Heart right ventricle (tissue), 16 donors: ENCODE results near the gene EDEM1. TPM values are rescaled to one million over a fixed set of nuclear protein-coding genes. Genes with fewer than 3 reads are reported as not detected.

Source experiments
- ATAC-seq, 8 donors: fragments of 200-7000 bp; cut with Tn5 transposase; one replicate each; pipeline ENCODE4 v1.9.1; 2020; ENCODE audit warnings: mild to moderate bottlenecking in 8 of 8, moderate library complexity in 8 of 8, moderate number of reproducible peaks in 1 of 8
- DNase-seq, 2 donors: peaks; one replicate each; pipeline ENCODE4 v3.0.0-alpha.2; 2020
- H3K27ac ChIP-seq, 10 donors: fragments of 200-600 bp; sonication (generic) in 2 of 10; one replicate each; pipeline versions ENCODE4 v1.5.0 to v1.8.0; 2020 to 2022; ENCODE audit warnings: mild to moderate bottlenecking in 3 of 10
- H3K27me3 ChIP-seq, 7 donors: fragments of 200-600 bp; one replicate each; pipeline ENCODE4 v1.8.0; 2021 to 2022; ENCODE audit warnings: mild to moderate bottlenecking in 2 of 7
- H3K36me3 ChIP-seq, 9 donors: fragments of 200-600 bp; sonication (generic) in 1 of 9; one replicate each; pipeline versions ENCODE4 v1.5.0 to v1.8.0; 2020 to 2022; ENCODE audit warnings: mild to moderate bottlenecking in 2 of 9
- H3K4me1 ChIP-seq, 9 donors: fragments of 200-600 bp; sonication (generic) in 1 of 9; one replicate each; pipeline versions ENCODE4 v1.5.0 to v1.8.0; 2020 to 2022; ENCODE audit warnings: mild to moderate bottlenecking in 4 of 9
- H3K4me3 ChIP-seq, 10 donors: fragments of 200-600 bp; sonication (generic) in 2 of 10; one replicate each; pipeline versions ENCODE4 v1.5.0 to v1.8.0; 2020 to 2022; ENCODE audit warnings: mild to moderate bottlenecking in 7 of 10, moderate library complexity in 2 of 10
- H3K9me3 ChIP-seq, 11 donors: fragments of 200-600 bp in 10 of 11; sonication (generic) in 2 of 11; one replicate each; pipeline versions ENCODE4 v1.5.0 to v1.8.0; 2013 to 2022; ENCODE audit warnings: mild to moderate bottlenecking in 2 of 11, control low read depth in 1 of 11, moderate library complexity in 1 of 11
- WGBS, 2 donors: extraction: QIAGEN DNeasy Blood & Tissue Kit; methylation state at CpG; one replicate each; pipeline ENCODE4 v1.1.7; 2013; ENCODE audit warnings: inconsistent platforms in 1 of 2; 5-methylcytosine and 5-hydroxymethylcytosine counted together
- intact Hi-C, 10 donors: fragments of 100-400 bp; cut with DNase I; formaldehyde crosslinking; loops; one replicate each; pipeline versions ENCODE4 v1.11.1 to v1.14.2; 2022
- microRNA-seq, 2 donors: library from miRNA; unstranded; fragments of <30 nt; microRNA quantifications; one replicate each; pipeline ENCODE4 v1.2.0, GENCODE V29; 2021
- polyA plus RNA-seq, 2 donors: library from polyadenylated mRNA; stranded (reverse); fragments of 200-250 nt; gene quantifications; one replicate each; pipeline ENCODE4 v1.2.3, GENCODE V29; 2013
- total RNA-seq, 10 donors: library from RNA; stranded (reverse); fragmentation: NEBNext Ultra II Directional in 3 of 10; extraction: Animal tissue kit (Norgen Biotek cat#: 25700) in 3 of 10; gene quantifications; one replicate each; pipeline versions ENCODE4 v1.2.1 to v1.2.4, GENCODE V29; 2021 to 2023
- TF ChIP-seq, protein P1 (sequence below), 9 donors: fragments of 200-600 bp; sonication (generic) in 2 of 9; IDR thresholded peaks; one replicate each; pipeline versions ENCODE4 v1.5.0 to v1.8.0; 2021 to 2022; ENCODE audit warnings: antibody characterized with exemption in 9 of 9, mild to moderate bottlenecking in 5 of 9, moderate library complexity in 1 of 9
- donor health status: Arrhythmogenic right ventricular cardiomyopathy.
- donor health status: ischemic (EF 13 %, LVEDD 7.1; RV severe dilation, severe dysfunction).
- donor health status: healthy with polysubstance abuse.
- donor health status: DM: no; HTN: yes; CAD: no.
- donor health status: DM: no; HTN: no; CAD: no.
- donor health status: ischemic (EF 25% LVEDD 6.9; RV normal size, moderate dysfunction).
- donor health status: ischemic (EF 25% LVEDD 5.7; RV mildly dilated, moderate dysfunction).
- donor health status: healthy.
- donor health status: DM: yes; HTN: yes; CAD: no.
- donor health status: Ischemic cardiomyopathy.
- donor health status: ischemic (EF 35%, LVEDD 5.7; RV mildly dilated, moderate dysfunction).
- donor health status: nonischemic (EF 11% LVEDD 7.7; RV severe dilation, severe dysfunction).
- donor health status: DM: yes; HTN: yes; CAD: no.
- donor health status: PGD.
- donor health status: ischemic (EF 29% LVEDD 5.4; RV normal size, mild dysfunction).
- donor health status: nonischemic (EF 23%, LVEDD 6.1; RV moderate dilation, normal function).

Gene EDEM1
- total and polyA plus RNA-seq, 12 donors, result 2.2 to 19.0 (median 9.1) TPM

DNA sequence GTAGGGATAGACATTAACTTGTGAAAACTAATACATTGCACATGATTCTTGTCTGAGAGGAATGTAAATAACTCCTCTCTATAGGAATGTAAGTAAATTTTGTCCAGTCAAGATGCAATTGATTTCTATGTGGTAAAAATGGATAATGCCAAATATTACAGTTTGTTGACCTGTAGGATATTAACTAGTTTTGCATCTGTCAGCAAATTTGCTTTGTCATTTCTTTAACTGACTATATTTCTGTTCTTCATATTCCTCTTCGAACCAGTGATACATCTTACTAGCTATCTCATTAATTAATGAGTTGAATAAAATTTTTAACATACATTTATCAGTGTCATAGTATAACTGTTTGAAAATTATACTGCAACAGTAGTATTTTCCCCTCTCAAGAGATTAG is 80.4 kb downstream of the EDEM1 start:
- whole genome bisulfite sequencing, 2 donors, result 81 to 89% methylated on average over 1 of the region's 1 CpG
- H3K9me3 ChIP-seq, result no peaks in the 10 kb centered on the region
- no peak overlapping the region for H3K27ac ChIP-seq
- intact Hi-C loops, result no loop called here
- no peaks in the 10 kb centered on the region for H3K36me3 ChIP-seq
- TF ChIP-seq, protein P1, sequence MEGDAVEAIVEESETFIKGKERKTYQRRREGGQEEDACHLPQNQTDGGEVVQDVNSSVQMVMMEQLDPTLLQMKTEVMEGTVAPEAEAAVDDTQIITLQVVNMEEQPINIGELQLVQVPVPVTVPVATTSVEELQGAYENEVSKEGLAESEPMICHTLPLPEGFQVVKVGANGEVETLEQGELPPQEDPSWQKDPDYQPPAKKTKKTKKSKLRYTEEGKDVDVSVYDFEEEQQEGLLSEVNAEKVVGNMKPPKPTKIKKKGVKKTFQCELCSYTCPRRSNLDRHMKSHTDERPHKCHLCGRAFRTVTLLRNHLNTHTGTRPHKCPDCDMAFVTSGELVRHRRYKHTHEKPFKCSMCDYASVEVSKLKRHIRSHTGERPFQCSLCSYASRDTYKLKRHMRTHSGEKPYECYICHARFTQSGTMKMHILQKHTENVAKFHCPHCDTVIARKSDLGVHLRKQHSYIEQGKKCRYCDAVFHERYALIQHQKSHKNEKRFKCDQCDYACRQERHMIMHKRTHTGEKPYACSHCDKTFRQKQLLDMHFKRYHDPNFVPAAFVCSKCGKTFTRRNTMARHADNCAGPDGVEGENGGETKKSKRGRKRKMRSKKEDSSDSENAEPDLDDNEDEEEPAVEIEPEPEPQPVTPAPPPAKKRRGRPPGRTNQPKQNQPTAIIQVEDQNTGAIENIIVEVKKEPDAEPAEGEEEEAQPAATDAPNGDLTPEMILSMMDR (IDR thresholded peaks at IDR 0.05), result no peak
- no peak for ATAC-seq
- no peaks in the 10 kb centered on the region for H3K4me1 ChIP-seq
- no peak overlapping the region for H3K4me3 ChIP-seq
- DNase-seq, result no peak
- peaks cover 0 to 2% (median 0%) of the 10 kb centered on the region in 7 donors for H3K27me3 ChIP-seq

Small RNA genes lying within 50 kb of the gene (microRNA-seq; reads per million reads assigned to microRNA genes)
- gene MIR4790, result 0 reads per million in 2 donors

Other genes starting within 250 kb of the EDEM1 start
- gene BHLHE40, start 208.3 kb upstream of the EDEM1 start, total RNA-seq, result 100 to 1,000 TPM in 1 of 10 donors, 10 to 100 TPM in 9; 14.2 to 209 (median 54.9) TPM
- 10 to 100 TPM; 10.0 to 10.7 TPM for gene BHLHE40, start 208.3 kb upstream of the EDEM1 start, polyA plus RNA-seq
- gene ARL8B, start 65.4 kb upstream of the EDEM1 start, total RNA-seq, result 10 to 100 TPM; 56.1 to 74.1 (median 66.8) TPM
- gene ARL8B, start 65.4 kb upstream of the EDEM1 start, polyA plus RNA-seq, result 10 to 100 TPM; 31.7 to 55.3 TPM